ENCODE measurements around the gene PXN. TPM values are rescaled to one million over a fixed set of nuclear protein-coding genes. Genes with fewer than 3 reads are reported as not detected.
"Not testable (repeated sequence)": the region's sequence is repeated elsewhere in the genome, so short reads cannot be mapped to it uniquely, and the experiment has no call there.

PXN gene
- total RNA-seq, 1 donor from 2014 or later, result 282 TPM

- no peak for TF ChIP-seq CTCF (IDR thresholded peaks at IDR 0.05)
- Histone ChIP-seq H3K27ac (peak overlapping the region in 1 of 2 donors; percentile 36), H3K27me3 (no peaks in the 10 kb centered on the region), H3K4me1 (peaks cover 23 to 55% of the 10 kb centered on the region in 2 donors), H3K4me3 (no peak overlapping the region), H3K36me3 (peaks cover 0 to 8% of the 10 kb centered on the region in 2 donors), H3K9me3 (no peaks in the 10 kb centered on the region)
- no peak for DNase-seq (ENCODE audit: low spot score in 2 of 2)
- intact Hi-C loops (cut with DNase I), result no loop called here
These were observed 25.1 kb downstream of the PXN start for GRCh38 chr12:120240495-120240833.

- intact Hi-C loops (cut with DNase I), result no loop called here
- H3K4me3 ChIP-seq, result no peak overlapping the region
- H3K9me3 ChIP-seq, result no peaks in the 10 kb centered on the region
- TF ChIP-seq CTCF (IDR thresholded peaks at IDR 0.05), result no peak
- DNase-seq (ENCODE audit: low spot score in 2 of 2), result no peak
- H3K27me3 ChIP-seq, result no peaks in the 10 kb centered on the region
- H3K36me3 ChIP-seq, result peaks cover 0 to 8% of the 10 kb centered on the region in 2 donors
- no peak overlapping the region for H3K27ac ChIP-seq
- peaks cover 28 to 61% of the 10 kb centered on the region in 2 donors for H3K4me1 ChIP-seq
These were observed 25.6 kb downstream of the PXN start for GRCh38 chr12:120239776-120240494.

- no peak for TF ChIP-seq CTCF (IDR thresholded peaks at IDR 0.05)
- Histone ChIP-seq H3K4me1 (peaks cover 34 to 70% of the 10 kb centered on the region in 2 donors), H3K36me3 (peaks cover 0 to 8% of the 10 kb centered on the region in 2 donors), H3K4me3 (peak overlapping the region in 1 of 2 donors; percentile 8), H3K27me3 (no peaks in the 10 kb centered on the region), H3K9me3 (no peaks in the 10 kb centered on the region), H3K27ac (peak overlapping the region; percentile 89 to 90)
- no peak for DNase-seq (ENCODE audit: low spot score in 2 of 2)
- intact Hi-C loops (cut with DNase I), result no loop called here
These were observed 26.6 kb downstream of the PXN start for GRCh38 chr12:120238839-120239445.

- peak overlapping the region; percentile 89 to 90 for H3K27ac ChIP-seq
- peaks cover 0 to 8% of the 10 kb centered on the region in 2 donors for H3K36me3 ChIP-seq
- intact Hi-C loops (cut with DNase I), result no loop called here
- peaks cover 34 to 77% of the 10 kb centered on the region in 2 donors for H3K4me1 ChIP-seq
- H3K9me3 ChIP-seq, result no peaks in the 10 kb centered on the region
- TF ChIP-seq CTCF (IDR thresholded peaks at IDR 0.05), result no peak
- no peak for DNase-seq (ENCODE audit: low spot score in 2 of 2)
- H3K4me3 ChIP-seq, result peak overlapping the region in 1 of 2 donors; percentile 8
- H3K27me3 ChIP-seq, result no peaks in the 10 kb centered on the region
These were observed 27.3 kb downstream of the PXN start for GRCh38 chr12:120238217-120238616.

- intact Hi-C loops (cut with DNase I), result no loop called here
- peak overlapping the region in 1 of 2 donors; percentile 8 for H3K4me3 ChIP-seq
- no peaks in the 10 kb centered on the region for H3K27me3 ChIP-seq
- peaks cover 0 to 8% of the 10 kb centered on the region in 2 donors for H3K36me3 ChIP-seq
- H3K4me1 ChIP-seq, result peaks cover 34 to 84% of the 10 kb centered on the region in 2 donors
- peak overlapping the region; percentile 89 to 90 for H3K27ac ChIP-seq
- TF ChIP-seq CTCF (IDR thresholded peaks at IDR 0.05), result no peak
- H3K9me3 ChIP-seq, result no peaks in the 10 kb centered on the region
- peak in 1 of 2 donors; percentile 90 for DNase-seq (ENCODE audit: low spot score in 2 of 2)
These were observed 28.0 kb downstream of the PXN start for GRCh38 chr12:120237360-120238171.

GRCh38 chr12:120236809-120237208 is 28.7 kb downstream of the PXN start:
- H3K36me3 ChIP-seq; H3K4me3 ChIP-seq; H3K27me3 ChIP-seq; intact Hi-C loops (cut with DNase I); H3K9me3 ChIP-seq; DNase-seq (ENCODE audit: low spot score in 2 of 2): not testable (repeated sequence)
- H3K4me1 ChIP-seq, result peaks cover 39 to 86% of the 10 kb centered on the region in 2 donors
- peak overlapping the region; percentile 89 to 90 for H3K27ac ChIP-seq
